OCI-LY3 (cell line): Measurements from ENCODE around the gene LMNTD2.

Experiments used
- H2AFZ ChIP-seq: fragments of 200-600, 300-600 bp; shearing (Covaris generic); 2 replicates; pipeline ENCODE4 v1.6.0; 2014; ENCODE audit warnings: antibody characterized with exemption, low read depth, low read length
- H3K27ac ChIP-seq: fragments of 200-600, 300-600 bp; sonication (generic); 2 replicates; pipeline ENCODE4 v1.5.1; 2014; ENCODE audit warnings: mild to moderate bottlenecking, low read length, moderate library complexity, mixed read lengths
- H3K27me3 ChIP-seq: fragments of 200-600, 300-600 bp; sonication (generic); 2 replicates; pipeline ENCODE4 v1.6.1; 2014; ENCODE audit warnings: low read depth, low read length, mixed read lengths
- H3K36me3 ChIP-seq: fragments of 200-600, 300-600 bp; sonication (generic); replicated peaks from 2 replicates; pipeline ENCODE3; 2014; ENCODE audit warnings: low read depth, low read length, mixed read lengths
- H3K4me1 ChIP-seq: fragments of 300-600, 200-600 bp; sonication (generic); 2 replicates; pipeline ENCODE4 v1.6.1; 2014; ENCODE audit warnings: low read length, mixed read lengths
- H3K4me2 ChIP-seq: fragments of 200-600, 300-600 bp; sonication (generic); 2 replicates; pipeline ENCODE4 v1.6.1; 2014; ENCODE audit warnings: low read length, mixed read lengths
- H3K4me3 ChIP-seq: fragments of 300-600, 200-600 bp; sonication (generic); 2 replicates; pipeline ENCODE4 v1.5.1; 2014; ENCODE audit warnings: antibody characterized with exemption, mild to moderate bottlenecking, low read length, moderate library complexity
- H3K79me2 ChIP-seq: fragments of 300-600, 200-600 bp; shearing (Covaris generic); 2 replicates; pipeline ENCODE4 v1.6.1; 2014; ENCODE audit warnings: mild to moderate bottlenecking, low read length, mixed read lengths
- H3K9ac ChIP-seq: fragments of 300-600, 200-600 bp; shearing (Covaris generic); 2 replicates; pipeline ENCODE4 v1.6.0; 2014; ENCODE audit warnings: mild to moderate bottlenecking, low read length, moderate library complexity
- H3K9me3 ChIP-seq: fragments of 200-600, 300-600 bp; shearing (Covaris generic); 2 replicates; pipeline ENCODE4 v1.6.1; 2014; ENCODE audit warnings: low read length, mixed read lengths; ENCODE audit not compliant: insufficient read depth
- H4K20me1 ChIP-seq: fragments of 200-600, 300-600 bp; sonication (generic); 2 replicates; pipeline ENCODE4 v1.6.1; 2016; ENCODE audit warnings: low read length, mixed read lengths; ENCODE audit not compliant: insufficient read depth
- CTCF ChIP-seq: fragments of 200-600, 300-600 bp; sonication (generic); IDR thresholded peaks from 2 replicates; pipeline ENCODE4 v1.5.1; 2014; ENCODE audit warnings: antibody characterized with exemption, low read length, low read depth
- EZH2phosphoT487 ChIP-seq: fragments of 200-600 bp; shearing (Covaris generic); IDR thresholded peaks from 2 replicates; pipeline ENCODE4 v1.6.1; 2018; ENCODE audit warnings: antibody characterized with exemption, mixed run types, low read depth

LMNTD2 gene

DNA sequence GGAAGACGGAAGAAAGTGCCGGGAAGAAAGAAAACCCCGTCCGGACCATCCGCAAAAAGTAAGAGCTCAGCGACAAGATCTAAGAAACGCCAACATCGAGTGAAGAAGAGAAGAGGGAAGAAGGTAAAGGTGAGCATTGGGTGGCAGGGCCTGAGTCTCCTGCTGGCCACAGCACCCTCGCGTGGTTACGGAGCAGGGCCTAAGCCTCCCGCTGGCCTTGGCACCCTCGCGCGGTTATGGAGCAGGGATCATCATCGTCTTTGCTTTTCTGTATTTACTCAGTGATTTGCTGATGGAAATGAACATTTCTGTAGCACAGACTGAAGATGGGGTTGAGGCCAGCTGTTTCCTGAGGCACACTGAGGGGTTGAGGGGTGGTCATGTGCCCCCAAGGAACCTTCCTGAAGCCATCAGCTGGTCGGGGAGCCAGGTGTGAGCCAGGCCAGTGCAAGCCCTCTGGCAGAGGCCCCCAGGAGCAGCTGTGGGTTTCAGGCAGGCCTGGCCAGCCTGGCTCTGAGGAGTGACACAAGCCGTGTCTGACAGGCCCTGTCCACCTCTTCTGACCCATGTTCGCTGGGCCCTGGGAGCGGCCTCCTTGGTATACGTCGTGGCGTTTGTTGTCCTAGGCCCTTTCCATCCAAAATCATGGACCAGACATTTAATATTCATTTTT, 41.2 kb upstream of the LMNTD2 start:
- Histone ChIP-seq H3K9ac (no peak overlapping the region), H3K4me2 (no peak overlapping the region), H3K79me2 (no peaks in the 10 kb centered on the region; the same call in 1 of the 2 replicates), H3K36me3 (peaks cover 41% of the 10 kb centered on the region), H3K4me1 (no peaks in the 10 kb centered on the region), H4K20me1 (no peaks in the 10 kb centered on the region), H3K27ac (no peak overlapping the region), H3K4me3 (no peak overlapping the region), H3K27me3 (no peaks in the 10 kb centered on the region), H3K9me3 (no peaks in the 10 kb centered on the region), H2AFZ (no peak overlapping the region)
- TF ChIP-seq EZH2phosphoT487, result no peak
- TF ChIP-seq CTCF, result no peak

GRCh38 chr11:598005-598680, 37.6 kb upstream of the LMNTD2 start:
- Histone ChIP-seq H3K36me3 (peaks cover 47% of the 10 kb centered on the region), H4K20me1 (no peaks in the 10 kb centered on the region), H3K27me3 (no peaks in the 10 kb centered on the region), H3K4me2 (no peak overlapping the region), H3K9me3 (no peaks in the 10 kb centered on the region), H3K4me3 (no peak overlapping the region), H3K79me2 (peaks cover 6% of the 10 kb centered on the region; the same call in 1 of the 2 replicates), H2AFZ (no peak overlapping the region), H3K9ac (no peak overlapping the region), H3K4me1 (no peaks in the 10 kb centered on the region), H3K27ac (no peak overlapping the region)
- TF ChIP-seq CTCF, result no peak
- no peak for TF ChIP-seq EZH2phosphoT487

DNA sequence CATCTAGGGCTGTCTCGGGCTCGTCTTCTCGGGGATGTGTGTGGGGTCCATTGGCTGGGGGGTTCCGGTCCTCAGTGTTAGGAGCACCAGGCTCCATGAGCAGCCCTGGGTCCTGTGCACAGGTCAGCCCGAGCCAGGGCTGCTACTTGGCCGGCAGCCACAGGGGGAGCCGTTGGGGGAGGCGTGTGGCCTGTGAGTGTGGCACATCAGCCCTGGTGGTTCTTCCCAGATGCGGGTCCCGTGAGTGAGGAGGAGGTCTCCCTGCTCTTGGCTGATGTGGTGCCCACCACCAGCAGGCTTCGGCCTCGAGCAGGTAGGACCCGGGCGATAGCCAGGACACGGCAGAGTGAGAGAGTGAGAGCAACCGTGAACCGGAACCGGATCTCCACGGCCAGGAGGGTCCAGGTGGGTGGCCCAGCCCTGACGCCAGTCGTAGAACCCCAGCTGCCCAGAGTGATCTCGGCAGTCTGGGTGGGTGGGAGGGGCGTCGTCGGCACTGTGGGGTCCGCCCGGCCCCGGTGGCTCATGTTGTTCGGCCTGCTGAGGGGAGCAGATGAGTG, 36.7 kb upstream of the LMNTD2 start:
- Histone ChIP-seq H3K79me2 (peaks cover 6% of the 10 kb centered on the region; the same call in 1 of the 2 replicates), H4K20me1 (no peaks in the 10 kb centered on the region), H3K9me3 (no peaks in the 10 kb centered on the region)

More for the DNA sequence above, 36.7 kb upstream of the LMNTD2 start:
- no peak overlapping the region for H3K4me2 ChIP-seq
- no peaks in the 10 kb centered on the region for H3K27me3 ChIP-seq
- no peak overlapping the region for H2AFZ ChIP-seq
- H3K4me1 ChIP-seq, result no peaks in the 10 kb centered on the region
- H3K9ac ChIP-seq, result no peak overlapping the region
- H3K4me3 ChIP-seq, result no peak overlapping the region
- TF ChIP-seq CTCF (no peak), EZH2phosphoT487 (no peak)
- H3K27ac ChIP-seq, result no peak overlapping the region
- peaks cover 52% of the 10 kb centered on the region for H3K36me3 ChIP-seq
